GM06990 (cell line): ENCODE results near the gene PIGQ.

ENCODE experiments used
- DNase-seq: peaks from one replicate; pipeline ENCODE4 v3.0.0-alpha.2; 2011; ENCODE audit not compliant: insufficient read length; ENCODE audit errors: extremely low read depth
- H3K27me3 ChIP-seq: replicated peaks from 2 replicates; pipeline ENCODE4 v1.6.0; 2011; ENCODE audit warnings: low read length; ENCODE audit not compliant: control insufficient read depth, insufficient read depth
- H3K36me3 ChIP-seq: 2 replicates; pipeline ENCODE4 v1.5.1; 2011; ENCODE audit warnings: low read length; ENCODE audit not compliant: control insufficient read depth, insufficient read depth
- H3K4me3 ChIP-seq: replicated peaks from 2 replicates; pipeline ENCODE4 v1.5.1; 2011; ENCODE audit warnings: low read depth, mild to moderate bottlenecking, control low read depth, low read length
- TF ChIP-seq, protein P1 (sequence below): IDR thresholded peaks from 2 replicates; pipeline ENCODE4 v1.5.1; 2011; ENCODE audit warnings: low read length, control low read depth, mild to moderate bottlenecking, inconsistent platforms; ENCODE audit not compliant: insufficient read depth, poor library complexity, severe bottlenecking

PIGQ gene

DNA sequence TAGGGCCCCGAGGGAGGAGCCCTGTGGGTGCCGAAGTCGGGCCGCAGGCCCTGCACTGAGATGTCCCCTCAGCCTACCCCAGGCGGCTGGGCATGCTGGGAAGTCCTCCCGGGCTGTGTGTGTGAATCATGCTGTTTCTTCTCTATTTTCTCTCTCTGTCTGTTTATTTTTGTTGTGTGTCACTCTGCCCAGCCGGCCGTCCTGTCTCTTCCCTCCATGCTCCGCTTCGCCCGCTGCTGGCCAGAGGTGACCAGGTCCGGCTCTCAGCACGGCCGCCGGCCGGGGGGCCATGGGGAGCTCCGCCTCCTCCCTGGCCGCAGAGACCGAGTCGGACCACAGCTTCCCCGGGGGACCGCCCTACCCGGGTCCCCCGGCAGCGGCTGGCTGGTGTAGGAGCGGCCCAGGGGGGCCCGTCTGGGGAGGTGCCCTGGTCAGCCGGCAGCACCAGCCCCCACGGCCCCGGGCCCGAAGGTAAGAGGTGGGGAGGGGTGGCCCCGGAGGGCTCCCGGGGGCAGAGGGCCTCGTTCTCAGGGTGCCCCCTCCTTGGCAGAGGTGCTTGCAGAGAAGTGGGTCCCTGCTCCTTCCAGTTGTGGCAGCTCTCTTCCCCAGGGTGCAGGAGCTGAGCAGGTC lies 29.8 kb upstream of the PIGQ start:
- Histone ChIP-seq H3K36me3 (peaks cover 10% of the 10 kb centered on the region), H3K27me3 (no peaks in the 10 kb centered on the region), H3K4me3 (no peak overlapping the region)
- no peak for DNase-seq
- TF ChIP-seq, protein P1, sequence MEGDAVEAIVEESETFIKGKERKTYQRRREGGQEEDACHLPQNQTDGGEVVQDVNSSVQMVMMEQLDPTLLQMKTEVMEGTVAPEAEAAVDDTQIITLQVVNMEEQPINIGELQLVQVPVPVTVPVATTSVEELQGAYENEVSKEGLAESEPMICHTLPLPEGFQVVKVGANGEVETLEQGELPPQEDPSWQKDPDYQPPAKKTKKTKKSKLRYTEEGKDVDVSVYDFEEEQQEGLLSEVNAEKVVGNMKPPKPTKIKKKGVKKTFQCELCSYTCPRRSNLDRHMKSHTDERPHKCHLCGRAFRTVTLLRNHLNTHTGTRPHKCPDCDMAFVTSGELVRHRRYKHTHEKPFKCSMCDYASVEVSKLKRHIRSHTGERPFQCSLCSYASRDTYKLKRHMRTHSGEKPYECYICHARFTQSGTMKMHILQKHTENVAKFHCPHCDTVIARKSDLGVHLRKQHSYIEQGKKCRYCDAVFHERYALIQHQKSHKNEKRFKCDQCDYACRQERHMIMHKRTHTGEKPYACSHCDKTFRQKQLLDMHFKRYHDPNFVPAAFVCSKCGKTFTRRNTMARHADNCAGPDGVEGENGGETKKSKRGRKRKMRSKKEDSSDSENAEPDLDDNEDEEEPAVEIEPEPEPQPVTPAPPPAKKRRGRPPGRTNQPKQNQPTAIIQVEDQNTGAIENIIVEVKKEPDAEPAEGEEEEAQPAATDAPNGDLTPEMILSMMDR = no peak

GRCh38 chr16:540645-541340 lies 29.0 kb upstream of the PIGQ start:
- TF ChIP-seq, protein P1 = no peak
- no peak overlapping the region for H3K4me3 ChIP-seq
- no peaks in the 10 kb centered on the region for H3K27me3 ChIP-seq
- H3K36me3 ChIP-seq = peaks cover 8% of the 10 kb centered on the region
- DNase-seq = no peak

DNA sequence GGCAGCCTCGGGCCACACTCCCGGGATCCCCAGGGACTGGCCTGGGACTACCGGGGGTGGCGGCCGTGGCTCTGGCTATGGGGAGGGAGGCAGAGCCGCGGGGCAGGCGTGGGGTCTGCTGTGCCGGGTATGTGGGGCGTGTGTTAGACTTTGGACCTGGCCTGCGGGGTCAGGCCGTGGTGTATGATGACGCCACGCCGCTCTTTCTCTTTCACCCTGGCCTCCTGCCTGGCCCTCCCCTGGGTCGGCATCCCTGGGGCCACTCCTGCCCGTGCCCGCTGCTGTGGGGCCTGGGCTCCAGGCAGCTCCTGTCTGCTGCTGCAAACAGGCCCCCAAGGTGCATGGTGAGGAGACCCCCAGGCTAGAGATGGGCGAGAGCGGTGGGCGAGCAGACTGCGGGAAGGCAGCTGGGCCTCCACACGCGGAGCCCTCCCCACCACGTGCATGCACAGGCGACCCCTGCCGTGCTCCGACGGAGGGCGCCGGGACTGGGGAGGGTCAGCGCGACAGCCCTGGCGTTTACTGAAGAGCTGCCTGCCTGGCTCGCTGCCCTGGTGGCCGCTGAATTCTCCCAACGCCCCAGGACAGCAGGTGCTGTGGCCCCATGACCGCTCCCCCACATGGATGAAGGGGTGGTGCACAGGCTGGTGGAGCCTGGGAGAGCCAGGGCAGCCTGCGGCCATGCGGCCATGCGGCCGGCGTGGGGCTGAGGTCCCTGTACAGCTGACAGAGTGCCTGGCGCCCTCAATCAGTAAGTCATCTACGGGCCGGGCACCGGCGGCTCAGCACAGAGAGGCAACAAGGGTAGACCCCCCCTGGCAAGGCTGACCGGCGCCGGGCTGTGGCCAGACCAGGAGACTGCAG lies 26.2 kb upstream of the PIGQ start:
- no peaks in the 10 kb centered on the region for H3K27me3 ChIP-seq
- no peak overlapping the region for H3K4me3 ChIP-seq
- TF ChIP-seq, protein P1 = no peak
- H3K36me3 ChIP-seq = peaks cover 3% of the 10 kb centered on the region
- no peak for DNase-seq

DNA sequence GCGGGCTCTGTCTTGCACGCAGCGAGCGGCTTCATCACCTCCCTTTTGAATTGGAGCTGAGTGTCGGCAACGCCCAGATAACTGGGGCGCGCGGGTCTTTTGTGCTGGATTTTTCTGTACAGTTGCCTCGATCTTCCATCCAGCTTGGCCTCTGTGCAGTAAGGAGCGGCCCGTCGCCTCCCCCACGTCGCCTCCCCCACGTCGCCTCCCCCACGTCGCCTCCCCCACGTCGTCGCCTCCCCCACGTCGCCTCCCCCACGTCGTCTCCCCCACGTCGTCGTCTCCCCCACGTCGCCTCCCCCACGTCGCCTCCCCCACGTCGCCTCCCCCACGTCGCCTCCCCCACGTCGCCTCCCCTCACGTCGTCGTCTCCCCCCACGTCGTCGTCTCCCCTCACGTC lies 25.3 kb upstream of the PIGQ start:
- Histone ChIP-seq H3K27me3 (no peaks in the 10 kb centered on the region), H3K4me3 (no peak overlapping the region), H3K36me3 (peaks cover 3% of the 10 kb centered on the region)
- TF ChIP-seq, protein P1 = no peak
- no peak for DNase-seq

DNA sequence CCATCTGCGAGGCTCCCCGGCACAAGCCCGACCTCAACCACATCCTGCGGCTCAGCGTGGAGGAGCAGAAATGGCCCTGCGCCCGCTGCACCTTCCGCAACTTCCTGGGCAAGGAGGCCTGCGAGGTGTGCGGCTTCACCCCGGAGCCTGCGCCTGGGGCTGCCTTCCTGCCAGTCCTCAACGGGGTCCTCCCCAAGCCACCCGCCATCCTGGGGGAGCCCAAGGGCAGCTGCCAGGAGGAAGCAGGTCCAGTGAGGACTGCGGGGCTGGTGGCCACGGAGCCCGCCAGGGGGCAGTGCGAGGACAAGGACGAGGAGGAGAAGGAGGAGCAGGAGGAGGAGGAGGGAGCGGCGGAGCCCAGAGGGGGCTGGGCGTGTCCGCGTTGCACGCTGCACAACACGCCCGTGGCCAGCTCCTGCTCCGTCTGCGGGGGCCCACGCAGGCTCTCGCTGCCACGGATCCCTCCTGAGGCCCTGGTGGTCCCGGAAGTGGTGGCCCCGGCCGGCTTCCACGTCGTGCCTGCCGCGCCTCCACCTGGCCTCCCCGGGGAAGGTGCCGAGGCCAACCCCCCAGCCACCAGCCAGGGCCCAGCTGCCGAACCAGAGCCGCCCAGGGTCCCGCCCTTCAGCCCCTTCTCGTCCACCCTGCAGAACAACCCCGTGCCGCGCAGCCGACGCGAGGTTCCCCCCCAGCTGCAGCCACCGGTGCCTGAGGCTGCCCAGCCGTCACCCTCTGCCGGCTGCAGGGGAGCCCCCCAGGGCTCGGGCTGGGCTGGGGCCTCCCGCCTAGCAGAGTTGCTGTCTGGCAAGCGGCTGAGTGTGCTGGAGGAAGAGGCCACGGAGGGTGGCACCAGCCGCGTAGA lies 22.6 kb upstream of the PIGQ start:
- H3K27me3 ChIP-seq = no peaks in the 10 kb centered on the region
- H3K4me3 ChIP-seq = no peak overlapping the region
- H3K36me3 ChIP-seq = peaks cover 10% of the 10 kb centered on the region
- DNase-seq = peak; percentile 84
- TF ChIP-seq, protein P1 = peak; percentile 67
